Adrenal gland (tissue), 12 donors: ENCODE results near the gene ZNF350. TPM values are rescaled to one million over a fixed set of nuclear protein-coding genes. Genes with fewer than 3 reads are reported as not detected.
"Not testable (repeated sequence)": the region's sequence is repeated elsewhere in the genome, so short reads cannot be mapped to it uniquely, and the experiment has no call there.

Experiments used
- DNase-seq, 7 donors: peaks; one replicate each; pipeline ENCODE4 v3.0.0-alpha.2; 2019 to 2020
- H3K27ac ChIP-seq, 5 donors: fragments of 200-600 bp; sonication (generic) in 4 of 5; 1 replicate in 3 of 5; 2 replicates in 2 of 5; pipeline versions ENCODE4 v1.5.1 to v1.8.0; 2016 to 2020; ENCODE audit warnings: mild to moderate bottlenecking in 1 of 5
- H3K27me3 ChIP-seq: fragments of 200-600 bp; 2 replicates; pipeline ENCODE4 v1.8.0; 2021
- H3K36me3 ChIP-seq, 2 donors: fragments of 200-600 bp; replicated peaks in 1 of 2; 1 replicate in 1 of 2; 2 replicates in 1 of 2; pipeline versions ENCODE4 v1.5.1 to v1.8.0; 2018 to 2022
- H3K4me1 ChIP-seq, 2 donors: fragments of 200-600 bp; replicated peaks in 1 of 2; 1 replicate in 1 of 2; 2 replicates in 1 of 2; pipeline versions ENCODE4 v1.5.1 to v1.8.0; 2018 to 2021
- H3K4me3 ChIP-seq, 4 donors: fragments of 200-600 bp; sonication (generic) in 3 of 4; one replicate each; pipeline ENCODE4 v1.5.1; 2016 to 2018
- H3K9me3 ChIP-seq, 3 donors: fragments of 200-600 bp; sonication (generic) in 1 of 3; replicated peaks in 1 of 3; 1 replicate in 2 of 3; 2 replicates in 1 of 3; pipeline versions ENCODE4 v1.5.1 to v1.8.0; 2016 to 2021
- POLR2A ChIP-seq, 2 donors: fragments of 450-650 bp; IDR thresholded peaks; one replicate each; pipeline ENCODE4 v1.6.1; 2017; ENCODE audit warnings: antibody characterized with exemption in 2 of 2, mild to moderate bottlenecking in 2 of 2, moderate library complexity in 1 of 2
- WGBS, 4 donors: extraction: QIAGEN DNeasy Blood & Tissue Kit in 2 of 4; methylation state at CpG; one replicate each; pipeline versions ENCODE4 v1.1.5 to v1.1.7; 2013 to 2017; 5-methylcytosine and 5-hydroxymethylcytosine counted together
- intact Hi-C, 2 donors: fragments of 100-400 bp; cut with DNase I; formaldehyde crosslinking; loops; one replicate each; pipeline versions ENCODE4 v1.14.1 to v1.15.0; 2022 to 2023
- polyA plus RNA-seq, 3 donors: library from polyadenylated mRNA; stranded (reverse); fragments of 200-250 nt in 2 of 3; fragments of 350-450 nt in 1 of 3; fragmentation: Illumina TruSeq in 1 of 3; extraction: RNeasy Lipid Tissue Mini Kit (QIAGEN cat#74804) in 1 of 3; gene quantifications; one replicate each; pipeline ENCODE4 v1.2.3, GENCODE V29; 2013 to 2014
- total RNA-seq, 9 donors: library from RNA; depleted of rRNA in 4 of 9; stranded (reverse); fragments of >200 nt in 4 of 9; fragments of 120-200 nt in 1 of 9; fragmentation: NEBNext Ultra II Directional in 1 of 9; extraction: Animal tissue kit (Norgen Biotek cat#: 25700) in 1 of 9; gene quantifications; one replicate each; pipeline versions ENCODE4 v1.1.0 to v1.2.4, GENCODE V29; 2013 to 2023
- TF ChIP-seq, protein P1 (sequence below), 6 experiments: fragments of 450-650 bp in 4 of 6; fragments of 200-600 bp in 2 of 6; sonication (generic) in 1 of 6; IDR thresholded peaks; 1 replicate in 5 of 6; 2 replicates in 1 of 6; pipeline versions ENCODE4 v1.5.1 to v1.8.0; 2016 to 2021; ENCODE audit warnings: antibody characterized with exemption in 6 of 6, mild to moderate bottlenecking in 2 of 6, moderate library complexity in 1 of 6
- donor health status: healthy with polysubstance abuse.
- donor health status: Bipolar disorder and iron deficiency.
- donor health status: DM: yes; HTN: yes; CAD: no.
- donor health status: DM: no; HTN: no; CAD: no.
- donor health status: DM: no; HTN: no; CAD: no.
- donor health status: DM: yes; HTN: yes; CAD: no.

ZNF350 gene
- total and polyA plus RNA-seq, 12 donors, result 4.5 to 12.8 (median 10.5) TPM

DNA sequence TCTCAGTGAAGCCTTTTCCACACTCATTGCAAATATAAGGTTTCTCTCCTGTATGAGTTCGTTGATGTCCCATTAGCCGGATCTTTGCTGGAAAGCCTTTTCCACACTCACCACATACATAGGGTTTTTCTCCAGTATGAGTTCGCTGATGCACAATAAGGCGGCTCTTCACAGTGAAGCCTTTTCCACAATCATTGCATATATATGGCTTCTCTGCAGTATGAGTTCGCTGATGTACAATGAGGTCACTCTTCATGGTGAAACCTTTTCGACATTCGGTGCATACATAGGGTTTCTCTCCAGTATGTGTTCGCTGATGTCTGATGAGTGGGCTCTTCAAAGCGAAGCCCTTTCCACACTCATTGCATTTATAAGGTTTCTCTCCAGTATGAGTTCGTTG lies 6.8 kb upstream of the ZNF350 start:
- Histone ChIP-seq H3K27ac (no peak overlapping the region), H3K4me3 (no peak overlapping the region)

DNA sequence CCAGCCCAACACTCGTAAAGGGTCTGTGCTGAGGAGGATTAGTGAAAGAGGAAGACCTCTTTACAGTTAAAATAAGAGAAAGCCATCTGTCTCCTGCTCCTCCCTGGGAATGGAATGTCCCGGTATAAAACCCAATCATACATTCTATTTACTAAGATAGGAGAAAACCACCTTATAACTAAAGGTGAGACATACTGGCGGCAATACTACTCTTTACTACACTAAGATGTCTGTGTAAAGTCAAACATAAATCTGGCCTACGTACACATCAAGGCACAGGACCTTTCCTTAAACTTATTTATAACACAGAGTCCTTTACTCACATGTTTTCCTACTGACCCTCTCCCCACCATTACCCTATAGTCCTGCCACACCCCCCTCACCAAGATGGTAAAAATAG lies 3.3 kb downstream of the ZNF350 start:
- H3K36me3 ChIP-seq, result no peaks in the 10 kb centered on the region
- TF ChIP-seq, protein P1, sequence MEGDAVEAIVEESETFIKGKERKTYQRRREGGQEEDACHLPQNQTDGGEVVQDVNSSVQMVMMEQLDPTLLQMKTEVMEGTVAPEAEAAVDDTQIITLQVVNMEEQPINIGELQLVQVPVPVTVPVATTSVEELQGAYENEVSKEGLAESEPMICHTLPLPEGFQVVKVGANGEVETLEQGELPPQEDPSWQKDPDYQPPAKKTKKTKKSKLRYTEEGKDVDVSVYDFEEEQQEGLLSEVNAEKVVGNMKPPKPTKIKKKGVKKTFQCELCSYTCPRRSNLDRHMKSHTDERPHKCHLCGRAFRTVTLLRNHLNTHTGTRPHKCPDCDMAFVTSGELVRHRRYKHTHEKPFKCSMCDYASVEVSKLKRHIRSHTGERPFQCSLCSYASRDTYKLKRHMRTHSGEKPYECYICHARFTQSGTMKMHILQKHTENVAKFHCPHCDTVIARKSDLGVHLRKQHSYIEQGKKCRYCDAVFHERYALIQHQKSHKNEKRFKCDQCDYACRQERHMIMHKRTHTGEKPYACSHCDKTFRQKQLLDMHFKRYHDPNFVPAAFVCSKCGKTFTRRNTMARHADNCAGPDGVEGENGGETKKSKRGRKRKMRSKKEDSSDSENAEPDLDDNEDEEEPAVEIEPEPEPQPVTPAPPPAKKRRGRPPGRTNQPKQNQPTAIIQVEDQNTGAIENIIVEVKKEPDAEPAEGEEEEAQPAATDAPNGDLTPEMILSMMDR (IDR thresholded peaks at IDR 0.05), result no peak
- WGBS, 4 donors, result 92 to 98% (median 97%) methylated on average over 4 of the region's 4 CpGs
- H3K9me3 ChIP-seq, result peaks cover 0 to 28% (median 0%) of the 10 kb centered on the region in 3 donors
- no peak overlapping the region for H3K4me3 ChIP-seq
- H3K27me3 ChIP-seq, result no peaks in the 10 kb centered on the region
- no peak overlapping the region for H3K27ac ChIP-seq
- intact Hi-C loops, result no loop called here
- DNase-seq, result no peak
- peaks cover 6 to 9% of the 10 kb centered on the region in 2 donors for H3K4me1 ChIP-seq

More for the DNA sequence above, 6.8 kb upstream of the ZNF350 start:
- 97 to 98% (median 98%) methylated on average over 10 of the region's 10 CpGs for WGBS, 4 donors
- Histone ChIP-seq H3K36me3 (peaks cover 0 to 16% of the 10 kb centered on the region in 2 donors), H3K4me1 (no peaks in the 10 kb centered on the region), H3K27me3 (no peaks in the 10 kb centered on the region), H3K9me3 (peaks cover 7 to 75% (median 40%) of the 10 kb centered on the region in 3 donors)
- no peak for DNase-seq
- TF ChIP-seq POLR2A (IDR thresholded peaks at IDR 0.05), result no peak
- TF ChIP-seq, protein P1 (IDR thresholded peaks at IDR 0.05), result no peak
- intact Hi-C loops, result no loop called here

DNA sequence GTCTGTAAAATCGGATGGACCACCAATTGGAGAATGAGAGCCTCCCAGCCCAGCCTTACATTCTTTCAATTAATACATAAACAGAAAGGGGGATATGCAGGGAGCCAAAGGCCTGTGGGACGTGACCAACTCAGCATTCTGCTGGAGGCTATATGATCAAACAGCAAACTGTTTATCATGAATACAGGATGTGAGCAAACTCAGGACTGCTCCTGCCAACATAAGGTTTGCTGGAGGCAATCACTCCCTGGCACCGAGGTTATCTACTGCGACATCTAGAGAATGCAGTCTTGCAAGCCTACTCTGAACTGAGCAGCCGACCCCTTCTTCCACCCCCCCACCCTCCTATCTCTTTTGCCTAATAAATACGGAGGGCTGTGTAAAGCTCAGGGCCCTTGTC lies 5.7 kb downstream of the ZNF350 start:
- H3K4me3 ChIP-seq, H3K36me3 ChIP-seq, H3K27ac ChIP-seq, H3K27me3 ChIP-seq, H3K4me1 ChIP-seq, DNase-seq, intact Hi-C loops: not testable (repeated sequence)
- peaks cover 0 to 30% (median 0%) of the 10 kb centered on the region in 3 donors for H3K9me3 ChIP-seq
- WGBS, 4 donors, result 89 to 98% (median 96%) methylated on average over 6 of the region's 6 CpGs

DNA sequence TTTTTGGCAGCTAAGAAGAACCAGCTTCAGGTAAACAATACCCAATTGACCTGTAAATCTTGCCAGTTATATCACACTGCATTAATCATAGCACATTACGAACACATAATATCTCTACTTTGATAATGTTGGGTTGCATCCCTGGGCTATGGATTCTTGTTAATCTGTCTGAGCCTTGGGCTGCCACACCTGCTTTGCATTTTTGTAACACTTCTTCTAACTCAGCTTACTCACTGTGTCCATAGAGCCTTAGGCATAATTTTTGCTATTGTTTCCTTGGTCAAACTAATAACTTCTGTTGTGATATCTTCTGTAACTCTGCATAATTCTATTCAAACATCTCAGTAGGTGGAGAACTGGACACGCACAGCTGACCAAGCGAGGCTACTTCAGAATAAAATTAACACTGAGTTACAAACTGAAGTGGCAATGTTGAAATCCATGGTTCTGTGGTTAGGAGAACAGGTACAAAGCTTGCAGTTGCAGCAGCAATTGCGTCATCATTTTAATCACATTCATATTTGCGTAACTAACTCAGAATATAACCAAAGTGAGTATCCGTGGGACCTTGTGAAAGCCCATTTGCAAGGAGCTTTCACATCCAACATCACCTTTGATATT lies 6.4 kb downstream of the ZNF350 start:
- H3K27me3 ChIP-seq, result no peaks in the 10 kb centered on the region
- 90 to 94% (median 92%) methylated on average over 6 of the region's 6 CpGs for WGBS, 4 donors
- intact Hi-C loops, result no loop called here
- no peak for TF ChIP-seq POLR2A (IDR thresholded peaks at IDR 0.05)
- TF ChIP-seq, protein P1 (IDR thresholded peaks at IDR 0.05), result no peak
- no peaks in the 10 kb centered on the region for H3K36me3 ChIP-seq
- H3K4me3 ChIP-seq, result no peak overlapping the region
- H3K9me3 ChIP-seq, result peaks cover 0 to 36% (median 0%) of the 10 kb centered on the region in 3 donors
- H3K4me1 ChIP-seq, result peaks cover 0 to 2% of the 10 kb centered on the region in 2 donors
- no peak for DNase-seq
- no peak overlapping the region for H3K27ac ChIP-seq

DNA sequence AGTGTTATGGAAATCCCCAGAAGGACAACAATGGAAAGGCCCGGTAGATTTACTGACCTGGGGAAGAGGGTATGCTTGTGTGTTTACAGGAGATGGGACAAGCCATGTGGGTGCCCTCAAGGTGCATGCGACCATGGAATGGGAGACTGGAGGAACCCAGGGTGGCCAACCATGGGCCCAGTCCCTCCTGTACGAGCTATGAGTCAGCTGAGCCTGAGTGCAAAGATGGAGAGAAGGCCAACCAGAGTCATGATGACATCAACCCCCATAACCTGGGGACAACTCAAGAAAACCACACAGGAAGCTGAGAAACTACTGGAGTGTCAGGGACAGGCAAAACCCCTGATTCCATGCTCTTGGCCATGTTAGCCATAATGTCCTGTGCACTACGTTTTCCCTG lies 7.8 kb downstream of the ZNF350 start:
- WGBS, 4 donors, result 95 to 98% (median 97%) methylated on average over 4 of the region's 4 CpGs
- intact Hi-C loops, result no loop called here
- H3K9me3 ChIP-seq, result peaks cover 0 to 47% (median 0%) of the 10 kb centered on the region in 3 donors
- no peak for DNase-seq
- H3K4me1 ChIP-seq, result no peaks in the 10 kb centered on the region
- TF ChIP-seq, protein P1 (IDR thresholded peaks at IDR 0.05), result no peak
- TF ChIP-seq POLR2A (IDR thresholded peaks at IDR 0.05), result no peak
- H3K36me3 ChIP-seq, result peaks cover 0 to 5% of the 10 kb centered on the region in 2 donors
- no peak overlapping the region for H3K27ac ChIP-seq
- no peak overlapping the region for H3K4me3 ChIP-seq
- no peaks in the 10 kb centered on the region for H3K27me3 ChIP-seq
